Stimulated activated CD8-positive, alpha-beta memory T cell treated with anti-CD3 and anti-CD28 coated beads, Interleukin-15, amount 100 ng/mL, for 4 hours (primary cell): ENCODE data around the gene COL19A1.
"Not testable (repeated sequence)": the region's sequence is repeated elsewhere in the genome, so short reads cannot be mapped to it uniquely, and the experiment has no call there.

Source experiments
- DNase-seq, 2 donors: peaks; one replicate each; pipeline ENCODE4 v3.0.0-alpha.2; 2020; ENCODE audit warnings: low read depth in 2 of 2

Gene COL19A1

DNA sequence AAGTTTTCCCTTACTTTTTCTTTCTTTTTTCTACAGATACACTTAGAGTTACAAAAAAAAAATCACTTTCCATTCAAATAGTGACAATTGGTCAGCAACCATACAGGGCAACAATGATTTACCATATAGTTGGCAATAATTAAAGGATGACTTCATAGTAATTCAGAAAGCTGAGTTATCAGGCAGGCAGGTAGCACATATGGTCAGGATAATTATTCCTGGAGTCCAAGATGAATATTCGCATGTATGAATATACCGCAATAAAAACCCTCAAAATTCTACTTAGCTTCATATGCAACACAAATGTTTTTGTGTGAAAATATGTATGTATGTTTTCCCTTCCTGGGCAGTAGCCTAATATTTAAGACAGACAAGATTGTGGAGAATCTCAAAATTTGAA, 34.5 kb downstream of the COL19A1 start:
- no peak for DNase-seq

DNA sequence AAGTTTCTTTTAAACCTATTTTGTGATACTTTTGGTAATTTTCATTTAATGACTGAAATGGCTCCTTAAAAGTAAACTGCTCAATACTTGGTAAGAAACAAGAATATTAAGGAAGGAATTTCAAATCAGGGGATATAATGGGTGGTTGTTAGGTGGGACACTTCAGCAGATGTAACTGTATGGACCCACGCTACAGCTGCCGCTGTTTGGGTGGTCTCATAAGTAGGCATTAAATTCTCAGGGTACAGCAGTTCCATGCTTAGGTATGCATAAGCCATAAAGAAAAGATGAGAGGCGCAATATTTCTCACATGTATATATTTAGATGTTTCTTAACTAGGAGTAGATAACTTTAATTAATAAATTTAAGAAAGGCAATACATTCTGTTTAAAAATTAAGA, 35.0 kb downstream of the COL19A1 start:
- DNase-seq, result no peak

DNA sequence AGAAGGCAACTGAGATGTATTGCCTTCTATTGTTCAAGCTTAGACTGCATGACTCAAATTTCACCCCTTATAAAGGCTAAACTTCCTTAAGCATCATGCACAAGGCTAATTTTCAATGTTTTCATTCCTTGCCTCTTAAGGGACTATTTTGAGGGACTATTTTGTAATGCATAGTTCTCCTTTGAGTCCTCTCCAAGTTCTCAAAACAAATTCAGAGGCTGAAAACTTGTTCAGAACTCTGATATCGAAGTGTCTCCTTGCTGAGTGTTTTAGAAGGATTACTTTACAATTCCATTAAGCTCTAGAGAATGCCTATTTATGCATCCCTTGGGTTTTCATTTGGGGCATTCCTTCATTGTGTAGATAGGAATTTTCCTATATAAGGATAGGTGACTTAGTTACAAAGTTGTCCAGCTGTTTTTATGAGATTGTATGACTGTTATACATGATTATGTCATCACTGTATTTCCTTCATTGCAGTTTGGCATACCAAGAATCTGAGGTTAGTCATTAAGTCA, 41.7 kb downstream of the COL19A1 start:
- DNase-seq, result no peak

DNA sequence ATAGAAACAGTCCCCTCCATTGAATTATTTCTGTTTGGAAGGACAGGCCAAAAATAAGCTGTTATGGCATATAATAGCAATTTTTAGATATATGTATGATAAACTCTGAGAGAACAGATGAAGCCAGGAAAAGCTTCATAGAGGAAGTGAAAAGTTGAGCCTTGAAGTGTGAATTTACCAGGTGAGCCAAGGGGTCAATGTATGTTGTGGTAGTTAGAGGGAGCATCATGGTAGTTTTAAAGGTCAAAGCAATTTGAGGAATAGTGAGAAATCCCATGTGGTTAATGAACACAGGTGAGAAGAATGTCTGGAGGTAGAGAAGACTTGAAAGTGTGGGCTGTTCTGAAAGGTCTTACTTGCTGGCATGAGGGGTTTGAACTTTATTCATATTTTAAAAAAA, 47.0 kb downstream of the COL19A1 start:
- DNase-seq, result no peak

DNA sequence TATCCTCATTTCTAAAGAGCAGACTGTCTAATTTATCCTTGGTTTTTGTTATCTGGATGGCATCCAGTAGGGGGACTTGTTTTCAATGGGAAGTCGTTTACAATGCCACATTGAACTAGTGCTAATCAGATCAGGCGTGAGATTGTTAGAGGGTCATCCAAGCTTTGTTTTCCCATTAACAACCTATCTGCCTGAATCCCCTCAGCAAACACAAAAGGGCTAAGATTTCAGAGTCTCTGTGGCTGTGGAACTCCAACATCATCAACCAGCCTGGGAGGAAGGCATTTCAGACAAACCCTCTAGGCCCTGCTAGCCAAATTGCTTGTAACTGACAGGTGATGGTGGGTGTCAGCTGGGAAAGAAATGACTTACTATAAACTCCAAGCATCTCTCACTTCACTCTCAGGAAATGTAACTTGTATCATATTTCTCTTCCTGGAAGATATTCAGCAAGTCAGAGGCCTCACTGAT, 47.7 kb downstream of the COL19A1 start:
- no peak for DNase-seq

DNA sequence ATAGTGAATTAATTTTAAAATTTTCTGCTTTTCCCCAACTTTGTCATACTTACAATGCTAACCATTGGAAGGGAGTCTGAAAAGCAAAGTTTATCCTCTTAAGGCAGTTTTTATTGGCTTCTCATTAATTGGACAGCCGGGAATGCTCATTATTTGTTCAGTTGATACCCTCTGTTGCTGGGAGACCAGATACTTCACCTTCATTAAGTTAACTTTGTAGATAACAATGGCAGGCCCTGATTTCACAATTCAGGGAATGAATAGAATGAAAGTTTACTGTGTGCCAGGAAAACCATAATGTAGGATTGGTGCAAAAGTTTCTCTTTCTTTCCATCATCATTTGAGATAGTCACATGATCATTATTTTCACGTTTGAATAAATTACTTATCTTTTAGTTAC, 49.0 kb downstream of the COL19A1 start:
- no peak for DNase-seq

DNA sequence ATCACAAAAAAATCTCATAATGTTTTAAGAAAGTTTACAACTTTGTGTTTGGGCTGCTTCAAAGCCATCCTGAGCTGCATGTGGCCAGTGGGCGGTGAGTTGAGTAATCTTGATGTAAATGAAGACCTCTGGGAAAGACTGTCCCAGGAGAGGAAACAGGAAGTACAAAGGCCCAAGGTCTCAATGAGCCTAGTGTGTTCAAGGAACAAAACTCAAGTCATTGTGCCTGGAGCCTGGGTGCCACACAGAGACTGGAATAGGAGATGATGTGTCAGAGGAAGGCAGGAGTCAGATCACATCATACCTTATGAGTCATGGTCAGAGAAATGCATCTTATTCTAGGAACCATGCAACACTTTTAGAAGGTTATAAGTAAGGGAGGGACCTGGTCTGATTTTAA, 51.5 kb downstream of the COL19A1 start:
- no peak for DNase-seq

DNA sequence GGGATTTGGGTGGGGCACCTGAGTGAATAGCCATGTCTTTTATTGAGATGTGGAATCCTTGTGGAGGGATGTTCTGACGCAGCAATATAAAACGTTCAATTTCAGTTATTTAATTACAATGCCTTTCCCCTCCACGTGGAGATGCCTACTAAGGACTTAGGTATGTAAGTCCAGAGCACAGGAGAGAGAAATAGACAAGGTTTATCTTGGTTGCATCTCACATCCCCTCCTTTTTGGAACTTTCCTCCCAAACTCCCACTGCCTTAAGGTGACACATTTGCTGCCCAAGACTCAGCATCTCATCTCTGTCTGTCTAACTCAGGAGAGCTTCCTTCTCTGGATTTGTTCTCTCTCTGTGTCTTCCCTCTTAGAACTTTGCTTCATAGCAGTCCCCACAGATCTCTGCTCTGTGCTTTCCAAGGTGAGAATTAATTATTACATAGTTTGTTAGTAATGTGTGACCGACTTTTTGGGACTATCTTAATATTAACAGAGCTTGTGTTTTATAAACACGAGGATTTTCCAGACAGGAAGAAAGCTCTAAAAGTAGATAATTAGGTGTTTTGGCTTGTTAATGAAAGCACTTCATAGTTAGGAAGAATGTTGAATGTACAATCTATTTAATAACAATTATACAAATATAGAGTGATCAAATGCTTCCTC, 52.6 kb downstream of the COL19A1 start:
- DNase-seq, result no peak

DNA sequence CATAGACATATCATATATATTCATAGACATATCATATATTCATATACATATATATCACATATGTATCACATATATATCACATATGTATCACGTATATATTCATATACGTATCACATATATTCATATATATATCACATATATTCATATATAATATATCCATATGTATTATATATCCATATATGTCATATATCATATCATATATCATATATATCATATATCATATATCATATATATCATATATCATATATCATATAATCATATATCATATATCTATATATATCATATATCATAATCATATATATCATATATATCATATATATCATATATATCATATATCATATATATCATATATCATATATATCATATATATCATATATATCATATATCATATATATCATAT, 54.7 kb downstream of the COL19A1 start:
- not testable (repeated sequence) for DNase-seq

DNA sequence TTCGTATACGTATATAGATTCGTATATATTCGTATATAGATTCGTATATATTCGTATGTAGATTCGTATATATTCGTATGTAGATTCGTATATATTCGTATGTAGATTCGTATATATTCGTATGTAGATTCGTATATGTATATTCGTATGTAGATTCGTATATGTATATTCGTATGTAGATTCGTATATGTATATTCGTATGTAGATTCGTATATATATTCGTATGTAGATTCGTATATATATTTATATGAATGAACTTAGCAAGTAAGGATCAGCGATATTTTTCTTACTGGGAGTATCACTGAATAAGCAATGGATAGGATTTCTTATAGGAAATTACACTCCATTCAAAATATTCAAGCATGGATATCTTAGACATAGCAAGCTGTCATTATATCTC, 55.3 kb downstream of the COL19A1 start:
- not testable (repeated sequence) for DNase-seq

DNA sequence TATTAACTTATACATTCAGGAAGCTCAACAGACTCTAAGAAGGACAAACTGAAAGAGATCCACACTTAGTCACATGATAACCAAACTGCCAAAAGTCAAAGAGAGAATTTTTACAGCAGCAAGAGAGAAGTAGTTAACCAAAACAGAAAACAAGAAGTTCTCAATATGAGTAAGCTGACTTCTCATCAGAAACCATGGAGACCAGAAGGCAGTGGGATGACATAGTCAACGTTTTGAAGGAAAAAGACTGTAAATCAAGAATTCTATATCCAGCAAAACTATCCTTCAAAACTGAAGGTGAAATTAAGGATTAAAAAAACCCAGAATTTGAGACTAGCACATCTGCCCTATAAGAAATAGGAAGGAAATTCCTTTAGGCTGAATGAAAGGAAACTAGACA, 60.4 kb downstream of the COL19A1 start:
- no peak for DNase-seq

DNA sequence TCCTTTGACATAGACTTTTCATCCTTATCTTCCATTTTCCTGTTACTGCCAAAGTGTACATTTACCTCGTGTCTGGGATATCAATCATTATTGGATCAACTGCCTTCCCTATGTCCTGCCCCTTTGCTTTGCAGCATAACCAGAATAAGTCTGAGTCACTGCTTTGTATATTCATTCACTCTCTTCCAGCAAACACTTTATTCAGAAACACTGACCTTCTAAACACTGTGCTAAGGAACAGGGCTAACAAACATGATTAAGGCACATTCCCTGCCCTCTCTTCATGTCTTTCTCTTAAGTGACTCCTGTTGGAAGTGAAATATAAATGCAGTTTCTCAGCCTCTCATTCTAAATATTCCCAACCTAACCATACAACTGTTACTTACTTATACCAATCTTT, 66.9 kb downstream of the COL19A1 start:
- no peak for DNase-seq

DNA sequence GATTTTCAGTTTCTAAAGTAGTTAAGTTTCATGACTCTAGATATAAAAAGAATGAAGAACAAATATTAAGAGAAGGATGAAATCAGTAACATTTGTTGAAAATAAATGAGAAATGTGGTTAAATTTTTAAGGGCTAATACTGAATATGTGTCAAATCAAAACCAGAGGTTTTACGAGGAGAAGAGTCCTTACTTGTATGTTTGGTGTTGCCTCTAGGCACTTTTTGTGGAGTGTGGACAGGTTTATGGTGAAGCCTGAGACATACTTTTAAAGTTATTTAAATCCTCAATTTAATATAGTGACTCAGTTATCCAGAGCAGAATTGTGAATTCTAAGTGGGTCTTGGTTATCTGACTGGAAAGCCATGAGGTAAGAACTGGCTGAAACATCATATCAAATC, 68.7 kb downstream of the COL19A1 start:
- no peak for DNase-seq

DNA sequence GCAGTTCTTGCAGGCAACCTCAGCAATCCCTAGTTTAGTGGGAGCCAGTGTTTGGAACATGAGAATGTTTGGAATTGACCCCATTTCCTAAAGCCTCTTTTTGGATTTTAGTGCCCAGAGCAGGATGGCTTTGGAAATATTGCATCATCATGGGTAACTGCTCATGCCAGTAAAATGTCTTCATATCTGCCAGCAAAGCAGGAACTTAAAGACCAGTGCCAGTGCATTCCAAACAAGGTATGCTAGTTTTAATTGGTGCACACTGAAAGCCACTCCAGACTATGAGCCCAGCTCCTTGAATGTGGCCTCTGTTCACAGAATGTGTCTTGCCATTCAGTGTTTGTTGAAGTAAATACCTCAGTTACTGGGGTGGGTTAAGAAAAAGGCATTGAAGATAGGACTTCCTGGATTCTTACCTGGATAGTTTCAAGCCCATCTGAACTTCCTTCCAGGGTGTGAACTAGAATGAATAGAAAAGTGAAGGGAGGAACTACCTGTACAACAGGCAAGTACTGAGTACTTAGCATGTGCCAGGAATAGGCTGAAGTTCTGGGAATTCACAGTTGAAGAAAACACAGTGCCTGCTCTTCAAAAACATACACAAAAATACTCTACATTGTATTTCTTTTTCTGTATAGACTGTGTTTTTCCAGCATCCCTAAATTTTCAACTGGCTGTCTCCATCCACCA, 70.5 kb downstream of the COL19A1 start:
- no peak for DNase-seq

DNA sequence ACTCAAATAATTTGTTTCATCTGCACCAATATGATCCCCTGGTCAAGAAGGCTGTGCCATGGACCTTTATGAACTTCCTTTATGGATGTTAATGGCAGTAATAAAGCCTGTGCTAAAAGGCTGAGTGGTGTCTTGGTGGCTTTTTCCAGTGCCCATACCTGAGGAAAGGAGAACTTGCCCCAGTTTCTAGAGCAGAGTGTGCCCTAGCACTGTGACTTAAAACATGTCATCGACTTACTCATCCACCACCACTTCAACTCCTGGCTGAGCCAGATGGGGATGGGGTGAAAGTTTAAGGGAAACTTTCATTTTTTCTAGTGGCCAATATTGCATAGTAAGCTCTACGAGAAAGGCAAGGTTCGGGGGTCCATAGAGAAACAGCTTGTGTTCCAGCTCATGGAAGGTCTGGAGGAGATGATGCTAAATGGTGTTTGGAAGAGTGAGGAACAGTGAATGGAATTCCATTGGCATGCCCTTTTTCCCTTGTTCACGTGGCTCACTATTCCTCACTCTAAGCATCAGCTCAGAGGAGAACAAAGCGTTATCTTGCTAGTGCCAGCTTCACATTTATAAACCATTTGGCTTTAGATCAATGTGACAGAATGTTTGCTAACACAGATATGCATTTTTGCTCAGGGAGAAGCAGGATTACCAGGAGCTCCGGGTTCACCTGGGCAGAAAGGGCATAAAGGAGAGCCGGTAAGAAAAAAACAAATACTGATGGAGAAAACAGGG, 71.2 kb downstream of the COL19A1 start:
- no peak for DNase-seq

DNA sequence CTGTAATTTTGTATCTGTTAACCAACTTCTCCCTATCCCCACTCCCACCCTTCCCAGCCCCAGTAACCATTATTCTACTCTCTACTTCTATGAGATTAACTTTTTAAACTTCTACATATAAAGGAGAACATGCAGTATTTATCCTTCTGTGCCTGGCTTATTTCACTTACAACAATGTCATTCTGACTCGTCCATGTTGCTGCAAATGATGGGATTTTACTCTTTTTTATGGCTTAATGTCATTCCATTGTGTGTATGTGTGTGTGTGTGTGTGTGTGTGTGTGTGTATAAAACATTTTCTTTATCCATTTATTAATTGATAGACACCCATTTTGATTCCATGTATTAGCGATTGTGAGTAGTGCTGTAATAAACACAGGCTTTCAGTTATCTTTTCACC, 76.1 kb downstream of the COL19A1 start:
- DNase-seq, result no peak

DNA sequence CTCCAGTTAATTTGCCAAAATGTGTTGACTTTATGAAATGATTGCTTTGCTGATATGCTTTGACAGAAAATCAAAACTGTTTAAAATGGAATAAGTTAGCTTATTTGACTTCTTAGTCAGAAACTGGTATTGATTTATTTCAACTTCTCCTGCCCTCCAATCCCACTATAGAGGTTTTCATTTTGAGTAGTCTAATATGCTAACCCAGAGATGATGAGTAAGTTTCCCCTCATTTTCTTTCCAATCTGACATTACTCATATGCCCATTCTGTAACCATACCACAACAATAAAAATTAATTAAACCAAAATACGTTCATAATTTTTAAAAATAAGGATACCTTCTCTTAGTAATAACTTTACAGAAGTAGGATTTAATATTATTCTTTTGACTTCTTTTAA, 78.8 kb downstream of the COL19A1 start:
- DNase-seq, result no peak

DNA sequence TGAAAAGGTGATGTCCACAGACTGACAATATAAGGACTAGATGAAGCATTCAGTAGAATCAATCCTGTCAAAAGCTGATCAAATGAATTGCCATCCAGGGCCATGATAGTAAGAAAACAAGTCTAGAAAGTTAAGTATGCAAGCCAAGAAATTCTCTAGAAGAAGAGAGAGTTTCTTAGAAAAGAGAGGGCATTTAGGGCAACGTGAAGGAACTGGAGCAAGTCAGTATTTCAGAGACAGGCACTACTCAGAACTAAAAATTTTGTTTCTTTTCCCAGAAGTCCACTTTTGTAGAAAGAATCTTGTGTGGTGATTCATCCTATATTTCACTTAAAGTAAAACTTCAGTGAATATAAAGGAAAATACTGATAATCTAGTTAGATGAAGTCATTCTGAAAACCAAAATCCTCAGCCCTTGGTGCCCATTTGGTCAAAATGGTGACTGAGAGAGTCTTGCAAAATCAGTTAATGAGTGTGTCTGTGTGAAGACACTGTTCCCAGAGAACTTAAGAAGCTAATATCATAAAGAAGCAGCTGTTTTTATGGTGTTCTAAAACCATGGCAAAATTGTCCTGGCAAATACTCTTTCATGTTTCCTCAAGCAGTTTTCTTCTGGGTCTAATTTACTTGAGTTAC, 82.2 kb downstream of the COL19A1 start:
- no peak for DNase-seq

DNA sequence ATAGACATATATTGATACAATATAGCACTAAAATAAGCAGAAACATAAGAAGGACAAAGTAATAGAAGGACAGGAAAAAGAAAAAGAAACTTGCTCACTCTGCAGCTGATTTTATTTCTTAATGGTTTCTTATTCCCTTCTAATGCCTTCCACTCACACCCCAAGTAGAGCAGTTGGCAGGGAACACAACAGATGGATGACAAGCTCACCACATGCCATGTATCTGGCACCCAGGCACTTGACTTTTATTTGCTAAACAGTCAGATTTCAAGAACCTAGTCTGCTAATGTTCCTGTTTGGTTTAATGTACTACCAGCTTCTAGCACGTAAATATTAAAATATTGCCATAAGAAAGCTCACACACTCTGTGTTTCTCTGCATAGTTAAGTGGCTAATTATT, 87.1 kb downstream of the COL19A1 start:
- DNase-seq, result no peak

DNA sequence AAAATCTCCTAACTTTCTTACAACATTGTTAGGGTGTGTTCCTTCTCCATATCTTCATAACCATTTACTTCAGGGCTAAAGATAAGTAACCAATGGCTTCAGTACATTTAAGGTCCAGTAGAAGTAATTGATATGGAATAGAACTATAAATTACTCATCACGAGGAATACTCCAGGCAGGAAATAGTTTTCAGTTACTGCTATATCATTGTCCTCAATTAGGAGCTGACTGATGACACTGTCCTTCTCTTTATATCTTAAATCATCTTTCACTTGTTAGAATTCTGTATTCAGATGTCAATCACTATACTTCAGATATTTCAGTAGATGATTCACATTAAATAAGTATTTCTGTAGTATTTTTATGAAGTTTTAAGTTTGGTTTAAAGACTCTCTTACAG, 88.4 kb downstream of the COL19A1 start:
- no peak for DNase-seq

DNA sequence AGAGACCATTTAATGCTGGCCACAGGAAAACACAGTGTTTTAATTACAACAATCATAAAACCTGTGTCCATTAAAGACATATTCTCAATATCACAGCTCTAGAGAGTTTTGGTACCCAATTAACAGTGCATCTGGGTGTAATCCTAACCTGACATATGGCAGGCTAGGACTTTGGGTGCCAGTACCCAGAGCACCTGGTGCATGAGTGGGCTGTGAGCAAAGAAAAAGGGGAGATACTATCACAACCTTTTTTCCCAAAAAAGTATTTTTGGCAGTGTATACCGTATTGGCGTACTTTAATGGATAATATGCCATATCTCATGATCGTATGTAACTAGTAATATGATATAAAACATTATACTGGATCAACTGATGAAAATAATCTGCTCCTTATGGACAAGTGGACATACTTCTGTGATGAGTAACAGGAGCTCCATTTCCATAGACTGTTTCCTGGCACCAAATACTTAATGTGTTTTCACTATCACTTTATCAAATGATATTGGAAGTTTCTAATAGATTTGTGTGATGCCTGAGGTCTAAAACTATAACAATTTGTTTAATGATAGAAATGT, 91.7 kb downstream of the COL19A1 start:
- DNase-seq, result no peak

DNA sequence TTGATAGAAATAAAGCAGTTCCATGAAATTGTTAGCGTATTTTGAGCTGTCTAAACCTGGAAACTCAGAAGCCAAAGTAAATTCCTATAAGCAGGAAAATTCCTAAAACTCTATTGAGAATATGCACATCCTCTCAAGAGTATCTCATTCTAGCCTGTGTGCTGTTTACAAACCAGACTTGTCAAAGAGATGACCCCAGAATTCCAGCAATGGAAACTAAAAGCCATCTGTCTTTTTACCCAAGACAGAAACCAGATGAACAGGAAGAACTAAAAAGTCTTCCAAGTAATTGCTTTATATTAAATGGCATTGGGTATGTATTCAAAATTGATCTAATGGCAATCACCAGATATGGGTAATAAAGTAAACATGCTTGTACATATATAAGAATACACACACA, 92.6 kb downstream of the COL19A1 start:
- no peak for DNase-seq
